ENCODE results near the gene TUBB. TPM values are rescaled to one million over a fixed set of nuclear protein-coding genes. Genes with fewer than 3 reads are reported as not detected.

The TUBB gene
- total and polyA plus RNA-seq, 2 of the 8 experiments (the other 6 are each of a cell fraction or from before 2014, with no cell fraction given), result 1,880 to 3,022 TPM

- no peak for TF ChIP-seq CHD7 (IDR thresholded peaks at IDR 0.05; ENCODE audit: insufficient replicate concordance, low read length)
- no peak for TF ChIP-seq SIX5 (IDR thresholded peaks at IDR 0.05; ENCODE audit: low read depth, low read length)
- TF ChIP-seq CEBPB (IDR thresholded peaks at IDR 0.05; ENCODE audit: low read depth, low read length), result no peak
- TF ChIP-seq HDAC6 (IDR thresholded peaks at IDR 0.05; ENCODE audit: low read depth, low read length), result no peak
Observed at GRCh38 chr6:30750379-30750668, 30.2 kb downstream of the TUBB start (continued).
